HG02870 (cell line): Measurements from ENCODE around the gene GZMB.
"Not testable (repeated sequence)": the region's sequence is repeated elsewhere in the genome, so short reads cannot be mapped to it uniquely, and the experiment has no call there.

ENCODE experiments used
- ATAC-seq: cut with Tn5 transposase; IDR thresholded peaks from one replicate; pipeline ENCODE4 v1.9.1; 2021; ENCODE audit warnings: mild to moderate bottlenecking, moderate library complexity; ENCODE audit not compliant: unreplicated experiment

The GZMB gene, protein sequence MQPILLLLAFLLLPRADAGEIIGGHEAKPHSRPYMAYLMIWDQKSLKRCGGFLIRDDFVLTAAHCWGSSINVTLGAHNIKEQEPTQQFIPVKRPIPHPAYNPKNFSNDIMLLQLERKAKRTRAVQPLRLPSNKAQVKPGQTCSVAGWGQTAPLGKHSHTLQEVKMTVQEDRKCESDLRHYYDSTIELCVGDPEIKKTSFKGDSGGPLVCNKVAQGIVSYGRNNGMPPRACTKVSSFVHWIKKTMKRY

DNA sequence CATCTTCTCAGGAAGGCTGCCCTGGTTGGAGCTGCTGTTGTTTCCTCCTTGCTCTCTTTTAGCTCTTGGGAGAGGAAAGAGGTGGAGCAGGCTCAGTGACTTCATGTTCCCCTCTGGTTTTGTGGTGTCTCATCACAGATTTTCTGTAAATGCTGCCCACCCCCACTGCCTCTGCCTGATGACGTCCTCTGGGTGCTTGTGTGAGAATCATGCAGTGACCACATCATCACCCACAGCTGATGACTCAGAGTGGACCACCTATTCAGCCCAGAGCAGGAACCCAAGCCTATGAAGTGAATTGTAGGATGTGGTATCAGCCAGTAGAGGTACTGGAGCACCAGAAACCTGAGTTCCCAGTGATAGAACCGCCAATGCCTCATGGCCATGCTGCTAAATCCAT lies at the start of gene GZMB:
Gene GZMB (minus strand): TSS at position 33 of the 400 bp plus-strand sequence. CDS start 30 bp downstream, at position 3.
- ATAC-seq, result no peak

DNA sequence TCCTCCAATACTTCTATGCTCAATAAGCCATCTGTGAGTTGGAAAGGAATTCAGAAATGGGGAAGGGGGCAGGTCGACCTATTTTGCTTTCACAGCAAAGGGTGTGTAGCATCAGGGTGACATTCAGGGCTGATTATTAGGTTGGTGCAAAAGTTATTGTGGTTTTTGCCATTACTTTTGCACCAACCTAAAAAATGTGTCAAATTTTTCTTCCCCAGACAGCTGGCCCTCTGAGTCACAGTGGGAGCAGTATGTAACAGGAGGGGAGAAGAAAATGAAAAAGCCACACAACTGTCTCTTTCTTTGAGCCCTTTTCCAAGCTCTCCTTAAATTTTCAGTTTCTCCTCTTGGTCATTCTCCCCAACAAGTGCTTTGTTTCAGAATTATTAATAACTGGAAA lies 47.1 kb upstream of the GZMB start:
- no peak for ATAC-seq

DNA sequence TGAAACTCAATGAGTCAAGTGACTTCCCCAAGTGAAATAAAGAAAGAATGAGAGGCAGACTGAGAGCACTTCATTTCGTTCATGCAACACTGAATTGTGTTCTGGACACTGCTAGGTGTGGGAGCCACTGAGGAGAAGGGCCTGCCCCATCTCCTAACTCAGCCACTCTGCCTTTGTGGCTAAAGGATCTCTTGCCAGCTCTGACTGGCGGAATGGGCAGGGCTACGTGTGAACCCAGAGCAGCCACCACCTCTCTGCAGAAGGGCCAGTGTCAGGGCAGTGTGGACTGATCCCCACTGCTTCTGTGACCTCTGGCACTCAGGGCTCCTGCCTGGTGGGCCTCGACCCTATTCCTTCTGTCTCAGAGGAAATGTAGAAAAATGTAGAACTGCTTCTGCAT lies 46.5 kb upstream of the GZMB start:
- ATAC-seq, result no peak

DNA sequence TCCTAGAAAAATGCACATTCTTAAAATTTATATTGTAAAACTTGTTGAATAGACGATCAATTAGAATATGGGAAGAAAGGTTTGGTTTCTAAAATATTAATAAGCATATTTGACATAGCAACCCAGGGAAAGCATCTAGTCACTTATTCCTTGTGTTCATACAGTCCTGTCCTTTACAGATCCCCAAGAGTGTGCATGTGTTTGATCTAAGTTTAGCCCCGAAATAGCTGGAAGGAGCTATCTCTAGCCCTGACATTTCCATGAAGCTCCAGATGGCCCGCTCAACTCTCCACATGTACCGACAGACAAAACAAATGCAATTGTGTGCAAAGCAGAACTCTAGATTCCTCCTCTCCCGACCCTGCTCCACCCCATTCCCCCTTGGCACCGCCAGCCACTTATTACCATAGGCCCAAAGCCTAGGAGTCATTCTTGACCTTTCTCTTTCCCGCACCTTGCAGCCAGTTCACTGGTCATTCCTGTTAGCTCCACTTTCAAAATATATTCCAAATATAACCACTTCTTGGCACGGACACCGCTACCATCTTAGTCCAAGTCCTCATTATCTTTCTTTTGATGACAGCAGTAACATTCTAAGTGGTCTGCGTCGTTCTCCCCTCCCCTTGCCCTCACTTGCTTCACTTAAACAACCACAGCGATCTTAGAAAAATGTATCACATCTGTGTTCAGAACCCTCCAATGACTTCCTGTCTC lies 45.4 kb upstream of the GZMB start:
- ATAC-seq, result no peak

DNA sequence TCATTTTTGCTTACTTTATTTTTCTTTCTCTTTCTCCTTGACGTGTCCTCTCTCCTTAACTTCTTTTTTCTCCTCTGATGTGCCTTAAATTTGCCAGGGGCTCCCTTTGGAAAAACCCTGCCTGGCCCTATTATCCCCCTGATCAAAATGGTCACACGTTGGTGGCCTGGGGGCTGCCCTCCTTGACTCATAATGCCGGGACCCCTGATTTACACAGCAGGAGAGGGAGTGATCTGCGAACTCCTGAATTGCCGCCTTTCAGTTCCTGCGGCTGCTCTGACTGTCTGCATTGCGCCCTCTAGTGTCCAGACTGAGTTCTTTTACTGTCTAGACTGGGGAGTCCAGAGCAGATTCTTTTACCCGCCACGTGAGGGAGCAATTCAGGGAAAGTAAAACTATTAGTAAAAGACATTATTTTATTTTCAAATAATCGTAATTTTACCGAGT lies 44.8 kb upstream of the GZMB start:
- ATAC-seq, result peak; percentile 68

DNA sequence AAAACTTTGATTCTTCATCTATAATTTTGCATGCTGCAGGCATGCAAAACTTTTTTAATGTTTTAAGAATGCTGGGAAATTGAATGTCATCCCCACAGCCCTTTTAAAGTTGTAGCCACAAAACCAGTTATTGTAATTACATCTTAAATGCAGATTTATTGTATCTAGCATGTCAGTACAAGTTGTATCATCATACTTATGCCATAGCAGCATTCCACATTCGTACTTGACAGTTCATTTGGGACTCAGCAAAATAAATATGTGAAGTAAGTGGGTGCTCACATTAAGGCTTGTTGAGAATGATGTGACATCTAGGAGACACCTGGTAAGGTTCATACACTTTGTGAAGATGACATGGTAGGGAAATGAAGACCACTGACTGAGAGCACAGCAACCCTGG lies 44.0 kb upstream of the GZMB start:
- no peak for ATAC-seq

DNA sequence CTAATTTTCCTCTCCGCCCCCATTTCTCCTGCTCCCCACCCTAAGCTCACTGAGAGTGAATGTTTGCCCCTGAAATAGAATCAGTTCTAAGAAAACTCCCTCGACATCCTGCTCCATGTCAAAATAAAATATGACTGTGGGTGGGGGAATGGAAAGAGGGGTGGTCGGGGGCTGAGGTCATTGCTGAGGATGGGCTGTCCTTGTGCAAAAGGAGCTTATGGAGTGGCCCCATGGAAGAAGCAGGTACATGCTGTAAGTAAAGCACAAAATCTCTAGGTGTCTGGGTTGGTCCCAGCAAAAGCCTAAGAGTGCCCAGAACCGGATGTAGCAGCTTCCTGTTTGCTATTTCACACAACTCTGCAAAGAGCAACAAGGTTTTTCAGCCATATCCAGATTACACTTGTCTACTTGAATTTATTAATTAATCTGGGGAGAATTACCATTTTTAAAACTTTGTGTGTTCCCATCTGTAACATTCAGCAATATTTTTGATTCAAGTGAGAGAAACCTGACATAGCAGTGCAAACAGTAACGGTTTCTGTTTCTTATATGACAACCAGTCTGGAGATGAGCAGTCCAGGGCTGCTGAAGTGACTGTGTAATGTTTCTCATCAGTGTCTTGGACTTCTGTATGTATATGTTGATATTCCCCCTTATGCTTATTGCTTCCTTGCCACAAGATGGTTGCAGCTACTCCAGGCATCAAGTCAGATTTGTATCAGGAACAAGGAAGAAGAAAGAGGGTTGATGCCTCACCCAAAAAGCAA lies 40.4 kb upstream of the GZMB start:
- peak; percentile 56 for ATAC-seq

DNA sequence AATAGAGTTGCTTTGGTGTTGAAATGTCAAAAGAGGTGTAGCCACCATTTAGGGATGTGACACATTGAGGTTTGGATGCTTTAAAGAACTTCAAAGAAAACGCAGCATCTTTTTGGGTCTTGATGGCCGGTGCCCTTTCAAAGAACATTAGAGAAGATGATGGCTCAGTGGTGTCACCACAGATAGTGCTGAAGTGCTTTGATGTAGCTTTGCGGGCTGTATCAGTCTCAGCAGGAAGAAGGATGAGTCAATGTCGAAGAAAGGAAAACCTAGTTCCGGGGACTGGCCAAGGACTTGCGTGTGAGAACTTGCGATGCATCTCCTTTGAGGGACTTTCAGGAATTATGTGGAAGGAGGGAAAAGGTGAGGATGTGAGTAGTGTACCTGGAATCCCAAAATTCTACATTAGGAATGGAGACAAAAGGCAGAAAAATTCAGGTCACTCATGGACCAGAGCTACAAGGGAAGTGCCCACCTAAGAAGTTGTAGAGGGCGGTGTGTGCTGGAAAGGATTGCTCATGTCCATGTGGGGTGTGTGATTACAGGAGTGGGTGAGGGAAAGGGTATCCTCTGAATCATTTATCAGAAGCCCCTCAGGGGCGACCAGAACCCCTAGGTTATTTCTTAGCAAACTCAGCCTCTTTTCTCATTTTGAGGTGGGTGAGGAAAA lies 39.7 kb upstream of the GZMB start:
- peak; percentile 70 for ATAC-seq

DNA sequence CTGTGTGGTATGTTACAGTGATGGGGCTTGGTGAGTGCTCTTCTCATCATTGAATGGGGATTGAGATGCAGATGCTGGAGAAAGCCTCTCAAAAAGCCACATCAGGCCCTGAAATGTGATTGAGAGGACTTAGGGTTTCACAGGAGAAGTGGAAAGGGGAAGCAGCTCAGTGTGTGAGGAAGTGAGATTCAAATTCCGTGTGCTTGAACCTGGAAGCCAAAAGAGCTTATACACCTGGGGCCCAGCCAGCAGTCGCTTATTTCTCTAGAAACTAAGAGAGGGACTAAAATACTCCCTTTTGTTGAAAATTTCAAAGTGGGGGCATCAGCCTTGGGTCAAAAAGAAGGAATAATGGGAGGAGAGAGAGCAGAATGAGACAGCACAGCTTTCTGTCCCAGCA lies 39.1 kb upstream of the GZMB start:
- peak; percentile 62 for ATAC-seq

DNA sequence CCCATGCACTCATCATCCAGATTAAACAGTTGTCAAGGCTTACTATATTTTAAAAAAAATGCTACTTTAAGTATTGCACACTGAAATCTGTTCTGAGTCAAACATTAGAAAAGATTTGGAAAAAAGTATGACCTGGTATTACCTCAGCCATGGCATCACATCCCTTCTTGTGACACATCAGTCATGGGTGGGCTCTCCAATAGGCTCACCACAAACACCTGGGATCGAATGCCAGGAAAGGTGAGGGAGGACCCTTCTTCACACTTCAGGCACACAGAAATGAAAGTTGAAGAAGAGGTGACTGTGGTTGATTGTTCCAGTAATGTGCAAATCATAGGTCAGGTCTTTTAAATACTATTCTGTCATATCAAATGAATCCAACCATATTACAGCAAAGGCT lies 36.6 kb upstream of the GZMB start:
- ATAC-seq, result no peak

DNA sequence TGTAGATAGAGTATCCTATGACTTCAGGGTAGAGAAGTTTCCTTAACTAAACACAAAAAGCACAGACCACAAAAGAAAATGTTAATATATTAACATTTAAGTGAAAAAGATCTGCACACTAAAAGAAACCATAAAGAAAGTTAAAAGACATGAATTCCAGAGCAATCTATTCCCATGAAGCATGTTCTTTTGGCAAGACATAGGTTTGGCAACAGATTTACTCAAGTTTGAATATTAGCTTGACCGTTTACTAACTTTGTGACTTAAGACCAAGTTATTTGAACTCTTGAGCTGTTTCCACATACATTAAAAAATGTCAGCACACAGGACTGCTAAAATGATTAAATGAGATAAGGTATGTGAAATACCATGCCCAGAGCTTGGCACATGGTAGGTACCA lies 35.7 kb upstream of the GZMB start:
- no peak for ATAC-seq

DNA sequence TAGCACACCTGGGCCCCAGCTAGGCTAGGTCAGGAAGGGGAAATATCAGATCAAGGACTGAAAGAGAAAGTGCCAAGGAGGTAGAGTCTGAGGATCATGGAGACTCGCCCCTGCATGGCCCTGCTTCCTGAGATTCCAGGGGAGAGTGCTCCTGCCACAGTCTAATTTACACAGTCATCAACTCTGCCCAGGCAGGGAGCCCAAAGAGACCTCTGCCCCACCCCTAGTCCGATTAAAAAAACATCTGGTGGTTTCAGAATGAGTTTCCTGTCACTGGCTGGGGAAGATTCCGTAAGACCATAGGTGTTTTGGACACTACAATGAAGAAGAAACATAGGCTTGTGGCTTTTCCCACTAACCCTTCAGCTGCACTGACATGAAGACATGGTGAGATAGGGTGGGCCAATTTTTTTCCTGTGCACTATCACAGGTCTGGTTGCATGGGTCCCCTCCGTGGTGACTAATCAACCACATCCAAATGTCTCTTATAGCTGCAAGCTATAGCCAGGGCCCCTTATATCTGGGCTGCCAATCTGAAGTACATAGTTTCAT lies 31.5 kb upstream of the GZMB start:
- peak; percentile 97 for ATAC-seq

DNA sequence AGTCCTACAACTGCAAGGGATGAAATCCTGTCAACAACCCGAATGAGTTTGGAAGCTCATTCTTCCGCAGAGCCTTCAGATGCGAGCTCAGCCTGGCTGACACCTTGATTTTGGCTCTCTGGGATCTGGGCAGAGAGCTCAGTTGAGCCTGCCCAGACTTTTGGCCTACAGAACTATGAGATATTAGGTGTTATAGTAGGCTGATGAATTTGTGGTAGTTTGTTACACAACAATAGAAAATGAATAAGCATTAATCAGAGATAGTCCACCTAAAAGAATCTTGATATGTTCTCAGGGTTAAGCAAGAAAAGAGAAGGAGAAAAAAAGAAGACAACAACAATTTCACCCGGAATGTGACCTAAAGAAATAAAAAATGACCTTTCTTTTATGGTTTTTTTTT lies 30.4 kb upstream of the GZMB start:
- ATAC-seq, result no peak

DNA sequence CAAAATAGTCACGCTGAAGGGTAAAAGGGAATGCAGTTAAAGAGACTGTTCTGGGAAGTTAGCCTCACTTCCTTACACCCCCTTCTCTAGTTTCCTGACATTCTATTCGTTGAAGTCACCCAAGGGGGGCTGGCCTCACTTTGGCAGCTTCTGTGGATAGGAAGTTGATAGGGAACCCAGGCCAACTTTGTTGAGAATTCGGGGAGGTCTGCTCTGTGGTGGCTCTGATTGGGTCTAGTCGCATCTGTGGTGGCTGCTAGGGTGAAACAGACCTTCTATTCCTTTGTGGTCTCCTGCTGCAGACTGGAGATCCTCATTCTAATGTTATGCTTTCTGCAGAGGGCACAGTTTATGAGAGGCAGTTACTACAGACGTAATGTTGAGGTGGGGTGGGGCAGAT lies 28.8 kb upstream of the GZMB start:
- ATAC-seq, result no peak

DNA sequence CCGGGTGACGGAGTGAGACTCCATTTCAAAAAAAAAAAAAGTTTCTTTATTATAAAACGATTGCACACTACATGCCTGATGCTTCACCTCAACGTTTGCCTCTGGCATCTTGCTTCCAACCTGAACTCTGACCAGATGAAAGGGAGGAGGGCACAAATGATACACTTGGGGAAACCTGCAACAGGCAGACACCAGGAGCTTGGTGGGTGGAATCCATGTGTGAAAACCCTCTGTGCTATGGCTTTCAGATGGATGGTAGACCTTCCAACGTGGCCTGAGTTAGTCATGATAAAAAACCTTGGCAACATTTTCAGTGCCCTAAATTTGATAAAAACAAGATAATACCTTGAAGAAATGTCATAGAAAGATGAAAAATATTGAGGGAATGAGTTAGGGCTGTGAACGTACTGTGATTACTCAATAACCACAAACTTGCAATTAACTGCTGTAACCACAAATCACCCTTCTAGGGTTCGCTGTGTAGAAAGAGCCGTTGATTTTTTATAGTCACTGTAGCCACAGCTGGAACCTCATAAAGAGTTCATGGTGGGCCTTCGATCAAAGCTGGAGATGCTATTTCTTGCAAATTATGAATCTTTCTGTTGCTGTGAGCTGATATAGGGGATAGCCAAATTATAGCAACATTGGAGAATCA lies 26.1 kb upstream of the GZMB start:
- ATAC-seq, result no peak

DNA sequence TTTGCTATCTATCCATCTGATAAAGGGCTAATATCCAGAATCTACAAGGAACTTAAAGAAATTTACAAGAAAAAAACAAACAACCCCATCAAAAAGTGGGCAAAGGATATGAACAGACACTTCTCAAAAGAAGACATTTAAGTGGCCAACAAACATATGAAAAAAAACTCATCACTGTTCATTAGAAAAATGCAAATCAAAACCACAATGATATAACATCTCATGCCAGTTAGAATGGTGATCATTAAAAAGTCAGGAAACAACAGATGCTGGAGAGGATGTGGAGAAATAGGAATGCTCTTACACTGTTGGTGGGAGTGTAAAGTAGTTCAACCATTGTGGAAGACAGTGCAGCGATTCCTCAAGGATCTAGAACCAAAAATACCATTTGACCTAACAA lies 14.4 kb upstream of the GZMB start:
- not testable (repeated sequence) for ATAC-seq

DNA sequence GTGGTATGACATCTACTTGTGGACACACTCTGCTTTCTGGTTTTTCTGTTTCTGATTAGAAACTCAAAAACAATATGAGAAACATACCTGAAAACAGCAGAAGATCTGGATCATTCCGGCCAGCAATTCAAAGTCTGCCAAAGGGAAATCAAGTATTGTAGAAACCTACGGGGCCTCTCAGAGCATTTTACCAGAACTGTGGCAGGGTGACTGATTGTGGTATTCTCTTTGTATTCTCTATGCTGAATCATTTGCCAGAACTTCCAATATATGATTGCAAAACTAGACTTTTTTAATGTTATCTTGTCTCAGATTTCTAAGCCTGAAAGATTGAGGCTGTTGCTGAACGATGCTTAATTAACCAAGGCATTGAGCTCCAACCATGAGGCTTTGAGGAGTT lies 5.9 kb upstream of the GZMB start:
- no peak for ATAC-seq

DNA sequence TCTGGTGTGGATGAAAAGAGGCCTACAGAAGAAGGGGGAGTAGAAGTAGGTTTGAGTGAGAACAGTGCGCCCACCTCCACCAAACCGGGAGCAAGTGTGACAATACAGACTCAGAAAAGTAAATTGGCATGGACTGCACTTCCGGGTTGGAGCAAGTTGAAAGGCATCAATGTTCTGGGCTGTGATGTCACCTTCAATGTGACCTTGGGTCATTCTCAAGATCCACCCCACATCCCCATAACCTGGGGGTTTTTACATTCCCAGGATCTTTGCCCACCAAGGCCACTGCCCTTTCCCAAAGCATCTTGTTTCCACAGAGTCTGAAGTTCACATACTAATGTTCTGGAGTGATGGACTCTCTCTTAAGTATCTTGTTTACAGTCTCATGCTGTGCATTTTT lies 5.3 kb upstream of the GZMB start:
- ATAC-seq, result no peak

DNA sequence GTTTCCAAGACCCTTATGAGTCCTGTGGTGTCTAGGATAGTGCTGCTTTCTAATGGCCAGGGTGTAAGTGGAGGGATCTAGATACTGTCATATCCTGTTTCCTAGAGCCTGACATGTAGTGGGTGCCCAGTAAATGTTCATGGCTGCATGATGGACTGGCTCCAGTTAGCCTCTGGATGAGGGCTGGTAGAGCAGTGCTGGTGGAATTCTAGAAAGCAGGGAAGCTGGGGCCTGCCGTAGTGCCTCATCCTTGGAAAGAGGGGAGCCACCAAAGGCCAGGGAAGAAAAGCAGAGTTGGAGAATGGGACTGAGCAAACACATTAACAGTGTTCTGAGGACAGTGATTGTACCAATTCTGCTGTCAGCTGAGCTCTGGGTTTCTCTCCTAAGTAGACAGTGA lies 637 bp downstream of the GZMB start:
- no peak for ATAC-seq

DNA sequence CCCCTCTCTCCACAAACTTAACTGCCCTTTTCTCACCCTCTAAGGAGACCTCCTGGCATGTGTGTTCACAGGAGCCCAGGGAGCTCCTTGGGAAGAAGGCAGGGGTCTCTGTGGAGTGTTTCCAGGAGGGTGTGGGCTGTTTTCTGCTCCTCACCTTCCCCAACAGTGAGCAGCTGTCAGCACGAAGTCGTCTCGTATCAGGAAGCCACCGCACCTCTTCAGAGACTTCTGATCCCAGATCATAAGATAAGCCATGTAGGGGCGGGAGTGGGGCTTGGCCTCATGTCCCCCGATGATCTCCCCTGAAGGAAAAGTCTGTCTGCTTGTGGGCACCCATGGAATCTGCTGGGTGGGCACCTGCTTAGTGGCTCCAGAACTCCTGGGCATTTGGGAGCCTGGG lies 1.2 kb downstream of the GZMB start:
- ATAC-seq, result no peak

DNA sequence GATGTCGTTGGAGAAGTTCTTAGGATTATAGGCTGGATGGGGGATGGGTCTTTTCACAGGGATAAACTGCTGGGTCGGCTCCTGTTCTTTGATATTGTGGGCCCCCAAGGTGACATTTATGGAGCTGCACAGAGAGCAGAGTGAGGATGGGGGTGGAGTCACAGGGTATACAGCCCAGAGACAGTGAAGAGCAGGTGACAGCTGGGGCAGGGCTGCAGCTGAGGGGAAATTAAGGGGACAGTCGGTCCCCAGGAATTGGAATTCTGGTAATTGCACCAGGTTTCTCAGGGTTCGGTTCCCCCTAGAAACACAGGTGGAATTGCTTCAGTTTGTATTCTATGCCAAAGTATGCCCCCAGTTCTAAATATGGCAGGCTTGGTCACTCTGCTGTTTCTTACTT lies 1.7 kb downstream of the GZMB start:
- no peak for ATAC-seq
